SH-SY5Y (cell line): ENCODE data around the gene BPIFB4.

Experiments used
- GATA2 ChIP-seq: IDR thresholded peaks from 2 replicates; pipeline ENCODE4 v1.6.1; 2011; ENCODE audit warnings: mild to moderate bottlenecking, low read depth, low read length
- GATA3 ChIP-seq: IDR thresholded peaks from 2 replicates; pipeline ENCODE4 v1.6.1; 2011; ENCODE audit warnings: low read depth, mild to moderate bottlenecking, low read length, moderate library complexity

GRCh38 chr20:33062825-33063149, 16.7 kb upstream of the BPIFB4 start:
- no peak for TF ChIP-seq GATA2
- no peak for TF ChIP-seq GATA3
